Endodermal cell (in vitro differentiated cells): ENCODE results near the gene EFEMP2. TPM values are rescaled to one million over a fixed set of nuclear protein-coding genes. Genes with fewer than 3 reads are reported as not detected.

Source experiments
- DNase-seq: peaks from one replicate; pipeline ENCODE4 v3.0.0-alpha.2; 2017
- H3K27ac ChIP-seq: 2 replicates; pipeline ENCODE4 v1.5.1; 2013; ENCODE audit warnings: mild to moderate bottlenecking, low read depth, low read length, moderate library complexity
- H3K27me3 ChIP-seq: 2 replicates; pipeline ENCODE4 v1.6.1; 2013; ENCODE audit warnings: mild to moderate bottlenecking, low read length, moderate library complexity; ENCODE audit not compliant: insufficient read depth, control insufficient read depth, poor library complexity, severe bottlenecking
- H3K36me3 ChIP-seq: 2 replicates; pipeline ENCODE4 v1.7.0; 2013; ENCODE audit warnings: mild to moderate bottlenecking, low read length, moderate library complexity; ENCODE audit not compliant: control insufficient read depth, insufficient read depth
- H3K4me1 ChIP-seq: one replicate; pipeline ENCODE4 v1.7.0; 2013; ENCODE audit warnings: low read length; ENCODE audit not compliant: control insufficient read depth, insufficient read depth
- H3K4me3 ChIP-seq: 2 replicates; pipeline ENCODE4 v1.5.1; 2013; ENCODE audit warnings: mild to moderate bottlenecking, low read length, moderate library complexity
- H3K9ac ChIP-seq: 2 replicates; pipeline ENCODE4 v1.6.1; 2013; ENCODE audit warnings: mild to moderate bottlenecking, low read length, moderate library complexity; ENCODE audit not compliant: poor library complexity, severe bottlenecking; ENCODE audit errors: extremely low read depth
- H3K9me3 ChIP-seq: 2 replicates; pipeline ENCODE4 v1.6.1; 2013; ENCODE audit warnings: mild to moderate bottlenecking, low read length, moderate library complexity; ENCODE audit not compliant: control insufficient read depth
- H3K27ac Mint-ChIP-seq: 2 replicates; pipeline ENCODE4 v1.8.0; 2020; ENCODE audit warnings: mixed read lengths
- H3K27me3 Mint-ChIP-seq: 2 replicates; pipeline ENCODE4 v1.8.0; 2021; ENCODE audit warnings: mild to moderate bottlenecking, mixed read lengths; ENCODE audit not compliant: insufficient read depth
- H3K36me3 Mint-ChIP-seq: 2 replicates; pipeline ENCODE4 v1.8.0; 2020; ENCODE audit warnings: low read depth, mixed read lengths
- H3K4me1 Mint-ChIP-seq: 2 replicates; pipeline ENCODE4 v1.8.0; 2020; ENCODE audit warnings: mixed read lengths
- H3K4me3 Mint-ChIP-seq: 2 replicates; pipeline ENCODE4 v1.8.0; 2020; ENCODE audit warnings: mild to moderate bottlenecking, moderate library complexity, mixed read lengths
- H3K9me3 Mint-ChIP-seq: 2 replicates; pipeline ENCODE4 v1.8.0; 2020; ENCODE audit warnings: mild to moderate bottlenecking, mixed read lengths
- WGBS, 2 experiments: methylation state at CpG; one replicate each; pipeline versions ENCODE4 v1.1.5 to v1.1.7; 2013; ENCODE audit warnings: missing lambda C conversion rate in 2 of 2, mixed read lengths in 1 of 2; ENCODE audit not compliant: insufficient coverage in 1 of 2, insufficient read length in 1 of 2; 5-methylcytosine and 5-hydroxymethylcytosine counted together
- total RNA-seq, 2 donors: library from RNA; stranded (reverse); fragmentation: NEBNext Ultra II Directional in 1 of 2; extraction: Animal tissue kit (Norgen Biotek cat#: 25700) in 1 of 2; gene quantifications; 2 replicates in 1 of 2; 3 replicates in 1 of 2; pipeline ENCODE4 v1.2.1, GENCODE V29; 2021
- TF ChIP-seq, protein P1 (sequence below): fragments of 200-600 bp; sonication (generic); conservative IDR thresholded peaks from 2 replicates; pipeline ENCODE4 v1.5.0; 2021; ENCODE audit warnings: antibody characterized with exemption, mild to moderate bottlenecking

The EFEMP2 gene
- total RNA-seq, 2 donors from 2014 or later = 84.5 to 99.6 TPM

GRCh38 chr11:65862191-65862735 lies 10.3 kb downstream of the EFEMP2 start:
- Histone ChIP-seq H3K9me3 (no peaks in the 10 kb centered on the region), H3K36me3 (peaks cover 53% of the 10 kb centered on the region), H3K4me3 (no peak overlapping the region), H3K9ac (no peak overlapping the region), H3K27me3 (no peaks in the 10 kb centered on the region), H3K4me1 (peaks cover 10% of the 10 kb centered on the region), H3K27ac (no peak overlapping the region)
- TF ChIP-seq, protein P1, sequence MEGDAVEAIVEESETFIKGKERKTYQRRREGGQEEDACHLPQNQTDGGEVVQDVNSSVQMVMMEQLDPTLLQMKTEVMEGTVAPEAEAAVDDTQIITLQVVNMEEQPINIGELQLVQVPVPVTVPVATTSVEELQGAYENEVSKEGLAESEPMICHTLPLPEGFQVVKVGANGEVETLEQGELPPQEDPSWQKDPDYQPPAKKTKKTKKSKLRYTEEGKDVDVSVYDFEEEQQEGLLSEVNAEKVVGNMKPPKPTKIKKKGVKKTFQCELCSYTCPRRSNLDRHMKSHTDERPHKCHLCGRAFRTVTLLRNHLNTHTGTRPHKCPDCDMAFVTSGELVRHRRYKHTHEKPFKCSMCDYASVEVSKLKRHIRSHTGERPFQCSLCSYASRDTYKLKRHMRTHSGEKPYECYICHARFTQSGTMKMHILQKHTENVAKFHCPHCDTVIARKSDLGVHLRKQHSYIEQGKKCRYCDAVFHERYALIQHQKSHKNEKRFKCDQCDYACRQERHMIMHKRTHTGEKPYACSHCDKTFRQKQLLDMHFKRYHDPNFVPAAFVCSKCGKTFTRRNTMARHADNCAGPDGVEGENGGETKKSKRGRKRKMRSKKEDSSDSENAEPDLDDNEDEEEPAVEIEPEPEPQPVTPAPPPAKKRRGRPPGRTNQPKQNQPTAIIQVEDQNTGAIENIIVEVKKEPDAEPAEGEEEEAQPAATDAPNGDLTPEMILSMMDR = no peak
- peak overlapping the region; percentile 61 for H3K27ac Mint-ChIP-seq
- no peak for DNase-seq
- no peaks in the 10 kb centered on the region for H3K9me3 Mint-ChIP-seq
- no peaks in the 10 kb centered on the region for H3K27me3 Mint-ChIP-seq
- WGBS, 2 experiments = 73 to 86% methylated on average over 3 to 5 of the region's 5 CpGs
- peaks cover 43% of the 10 kb centered on the region for H3K36me3 Mint-ChIP-seq
- H3K4me3 Mint-ChIP-seq = peak overlapping the region; percentile 88
- peaks cover 15% of the 10 kb centered on the region for H3K4me1 Mint-ChIP-seq

GRCh38 chr11:65861533-65862183 lies 10.9 kb downstream of the EFEMP2 start:
- Histone ChIP-seq H3K4me1 (peaks cover 10% of the 10 kb centered on the region), H3K27ac (no peak overlapping the region), H3K9me3 (no peaks in the 10 kb centered on the region), H3K27me3 (no peaks in the 10 kb centered on the region), H3K9ac (peak overlapping the region; percentile 64), H3K4me3 (peak overlapping the region; percentile 97), H3K36me3 (peaks cover 51% of the 10 kb centered on the region)
- H3K36me3 Mint-ChIP-seq = peaks cover 40% of the 10 kb centered on the region
- TF ChIP-seq, protein P1 = no peak
- no peaks in the 10 kb centered on the region for H3K27me3 Mint-ChIP-seq
- H3K4me1 Mint-ChIP-seq = peaks cover 14% of the 10 kb centered on the region
- H3K27ac Mint-ChIP-seq = peak overlapping the region; percentile 91
- no peaks in the 10 kb centered on the region for H3K9me3 Mint-ChIP-seq
- 89 to 94% methylated on average over 9 to 13 of the region's 13 CpGs for WGBS, 2 experiments
- peak overlapping the region; percentile 88 for H3K4me3 Mint-ChIP-seq
- peak; percentile 42 for DNase-seq

DNA sequence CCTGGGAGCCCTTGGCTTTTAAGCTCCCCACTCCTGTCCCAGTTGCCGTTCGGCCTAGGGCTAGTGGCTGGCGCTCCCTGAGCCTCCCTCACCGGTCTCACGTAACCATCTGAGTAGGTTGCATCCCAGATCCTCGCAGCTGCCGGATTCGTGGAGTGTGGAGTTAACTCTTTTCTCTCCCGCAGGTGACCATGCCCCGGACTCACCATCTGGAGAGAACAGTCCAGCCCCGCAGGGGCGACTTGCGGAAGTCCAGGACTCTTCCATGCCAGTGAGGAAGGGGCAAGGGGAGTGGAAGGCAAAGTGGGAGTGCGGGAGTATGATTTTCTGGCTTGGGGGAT lies 11.5 kb downstream of the EFEMP2 start:
- Mint-ChIP-seq H3K4me3 (peak overlapping the region; percentile 88), H3K9me3 (no peaks in the 10 kb centered on the region), H3K27me3 (no peaks in the 10 kb centered on the region), H3K4me1 (peaks cover 20% of the 10 kb centered on the region), H3K36me3 (peaks cover 43% of the 10 kb centered on the region), H3K27ac (peak overlapping the region; percentile 91)
- peaks cover 52% of the 10 kb centered on the region for H3K36me3 ChIP-seq
- DNase-seq = no peak
- WGBS, 2 experiments = 6 to 10% methylated on average over 11 to 14 of the region's 14 CpGs
- no peaks in the 10 kb centered on the region for H3K27me3 ChIP-seq
- peak overlapping the region; percentile 64 for H3K9ac ChIP-seq
- peaks cover 10% of the 10 kb centered on the region for H3K4me1 ChIP-seq
- peak overlapping the region; percentile 97 for H3K4me3 ChIP-seq
- H3K9me3 ChIP-seq = no peaks in the 10 kb centered on the region
- TF ChIP-seq, protein P1 = no peak
- H3K27ac ChIP-seq = no peak overlapping the region
